SK-N-SH (cell line): Measurements from ENCODE around the gene CABP4. TPM values are rescaled to one million over a fixed set of nuclear protein-coding genes. Genes with fewer than 3 reads are reported as not detected.

Experiments used
- CTCF ChIA-PET: fragments of 300-600, 350-600 bp; formaldehyde crosslinking; extraction: SDS; loops from one replicate; lab custom pipeline; 2021; lab: Yijun Ruan, JAX
- POLR2A ChIA-PET: fragments of 350-600 bp; sonication (Branson Sonifier 250); formaldehyde crosslinking; extraction: SDS; loops from one replicate; lab custom pipeline; 2020; ENCODE audit warnings: antibody characterized with exemption, inconsistent platforms; lab: Yijun Ruan, JAX
- DNase-seq: peaks from one replicate; pipeline ENCODE4 v3.0.0; 2012
- H2AFZ ChIP-seq: fragments of 200-600 bp; sonication (generic); 2 replicates; pipeline ENCODE4 v1.8.1; 2016; ENCODE audit warnings: antibody characterized with exemption, mild to moderate bottlenecking, low read depth
- H3F3A ChIP-seq: fragments of 200-600 bp; sonication (generic); replicated peaks from 2 replicates; pipeline ENCODE3; 2016; ENCODE audit warnings: antibody characterized with exemption, mild to moderate bottlenecking; ENCODE audit not compliant: insufficient read depth
- H3K27ac ChIP-seq, 2 experiments: fragments of 200-500 bp in 1 of 2; fragments of 200-600 bp in 1 of 2; sonication (Bioruptor generic) in 1 of 2; sonication (generic), shearing (Covaris generic) in 1 of 2; 2 replicates each; pipeline versions ENCODE4 v1.5.1 to v1.6.1; 2014 to 2016; ENCODE audit warnings: low read depth in 2 of 2, inconsistent platforms in 1 of 2, low read length in 1 of 2, mild to moderate bottlenecking in 1 of 2, mixed read lengths in 1 of 2
- H3K27me3 ChIP-seq: fragments of 200-600 bp; sonication (generic), shearing (Covaris generic); 2 replicates; pipeline ENCODE4 v1.6.1; 2016; ENCODE audit warnings: mixed run types; ENCODE audit not compliant: insufficient read depth
- H3K36me3 ChIP-seq, 2 experiments: fragments of 200-500 bp in 1 of 2; fragments of 200-600 bp in 1 of 2; sonication (Bioruptor generic) in 1 of 2; sonication (generic) in 1 of 2; replicated peaks in 1 of 2; 2 replicates each; pipeline versions ENCODE3 to v1.5.1; 2014 to 2016; ENCODE audit warnings: low read length in 1 of 2, mild to moderate bottlenecking in 1 of 2; ENCODE audit not compliant: insufficient read depth in 2 of 2, control insufficient read depth in 1 of 2
- H3K4me1 ChIP-seq, 2 experiments: fragments of 200-500 bp in 1 of 2; fragments of 200-600 bp in 1 of 2; sonication (Bioruptor generic) in 1 of 2; sonication (generic), shearing (Covaris generic) in 1 of 2; 2 replicates each; pipeline versions ENCODE4 v1.5.1 to v1.6.1; 2014 to 2016; ENCODE audit warnings: low read depth in 1 of 2, low read length in 1 of 2, mixed run types in 1 of 2; ENCODE audit not compliant: insufficient read depth in 2 of 2, control insufficient read depth in 1 of 2
- H3K4me2 ChIP-seq: fragments of 200-600 bp; sonication (generic), shearing (Covaris generic); 2 replicates; pipeline ENCODE4 v1.6.1; 2017; ENCODE audit warnings: mixed run types
- H3K4me3 ChIP-seq, 2 experiments: fragments of 200-500 bp in 1 of 2; fragments of 200-600 bp in 1 of 2; sonication (Bioruptor generic) in 1 of 2; sonication (generic), shearing (Covaris generic) in 1 of 2; 2 replicates each; pipeline versions ENCODE4 v1.5.1 to v1.8.1; 2014 to 2016; ENCODE audit warnings: low read depth in 2 of 2, inconsistent platforms in 1 of 2, low read length in 1 of 2, mild to moderate bottlenecking in 1 of 2, mixed read lengths in 1 of 2, moderate library complexity in 1 of 2
- H3K79me2 ChIP-seq: fragments of 200-600 bp; sonication (generic); 2 replicates; pipeline ENCODE4 v1.8.1; 2017; ENCODE audit warnings: mild to moderate bottlenecking; ENCODE audit not compliant: insufficient read depth
- H3K9ac ChIP-seq: fragments of 200-600 bp; sonication (generic); 2 replicates; pipeline ENCODE4 v1.6.1; 2017; ENCODE audit warnings: mixed run types
- H3K9me2 ChIP-seq: fragments of 200-600 bp; sonication (generic); 2 replicates; pipeline ENCODE4 v1.6.1; 2017; ENCODE audit warnings: mixed run types
- H3K9me3 ChIP-seq: fragments of 200-600 bp; sonication (generic); 2 replicates; pipeline ENCODE4 v1.6.1; 2017; ENCODE audit warnings: mixed run types, mild to moderate bottlenecking, moderate library complexity
- H4K20me1 ChIP-seq: fragments of 200-600 bp; sonication (generic); 2 replicates; pipeline ENCODE4 v1.6.1; 2017; ENCODE audit warnings: mild to moderate bottlenecking, mixed run types; ENCODE audit not compliant: insufficient read depth
- CHD2 ChIP-seq: fragments of 150-350 bp; IDR thresholded peaks from 2 replicates; pipeline ENCODE4 v1.6.1; 2018; ENCODE audit warnings: low read length; ENCODE audit not compliant: partially characterized antibody
- EZH2phosphoT487 ChIP-seq: fragments of 200-600 bp; sonication (generic); IDR thresholded peaks from 2 replicates; pipeline ENCODE4 v1.6.1; 2017; ENCODE audit warnings: low read depth, mixed run types, mild to moderate bottlenecking, antibody characterized with exemption, moderate library complexity, borderline replicate concordance
- FOXM1 ChIP-seq: IDR thresholded peaks from 2 replicates; pipeline ENCODE4 v1.4.0; 2012; ENCODE audit warnings: low read depth, mild to moderate bottlenecking
- GATA2 ChIP-seq: sonication (generic); formaldehyde crosslinking; IDR thresholded peaks from 2 replicates; pipeline ENCODE4 v1.5.0; 2020; ENCODE audit warnings: mild to moderate bottlenecking, missing genetic modification reagents
- JUND ChIP-seq: IDR thresholded peaks from 2 replicates; pipeline ENCODE4 v1.4.0; 2012
- MAX ChIP-seq: IDR thresholded peaks from 2 replicates; pipeline ENCODE4 v1.4.0; 2012; ENCODE audit warnings: low read depth
- MEF2A ChIP-seq: IDR thresholded peaks from 2 replicates; pipeline ENCODE4 v1.4.0; 2012; ENCODE audit warnings: low read depth, borderline replicate concordance
- MXI1 ChIP-seq: IDR thresholded peaks from 2 replicates; pipeline ENCODE4 v1.6.1; 2012; ENCODE audit warnings: mild to moderate bottlenecking, low read depth, low read length, improper control_type of control experiment
- NRF1 ChIP-seq: IDR thresholded peaks from 2 replicates; pipeline ENCODE4 v1.6.1; 2012; ENCODE audit warnings: low read depth, mild to moderate bottlenecking, low read length
- RXRA ChIP-seq: IDR thresholded peaks from 2 replicates; pipeline ENCODE4 v1.4.0; 2012; ENCODE audit warnings: low read depth, mild to moderate bottlenecking, borderline replicate concordance
- TCF12 ChIP-seq: IDR thresholded peaks from 2 replicates; pipeline ENCODE4 v1.4.0; 2012
- WGBS: methylation state at CpG from one replicate; pipeline ENCODE4 v1.1.6; 2017; ENCODE audit warnings: low lambda C conversion rate; 5-methylcytosine and 5-hydroxymethylcytosine counted together
- polyA plus RNA-seq, 3 experiments: library from polyadenylated mRNA; depleted of rRNA; stranded (reverse); fragments of >200 nt; gene quantifications; 2 replicates each; pipeline ENCODE4 v1.2.3, GENCODE V29; 2012
- TF ChIP-seq, protein P1 (sequence below): fragments of 200-600 bp; sonication (generic); IDR thresholded peaks from 2 replicates; pipeline ENCODE4 v1.6.1; 2017; ENCODE audit warnings: antibody characterized with exemption, mild to moderate bottlenecking, moderate library complexity
- TF ChIP-seq, protein P2 (sequence below): fragments of 150-350 bp; IDR thresholded peaks from 2 replicates; pipeline ENCODE4 v1.6.1; 2017; ENCODE audit warnings: antibody characterized with exemption, low read length, low read depth, borderline replicate concordance

Gene CABP4
- polyA plus RNA-seq, 1 of the 3 experiments (the other 2 are of a cell fraction): not detected

DNA sequence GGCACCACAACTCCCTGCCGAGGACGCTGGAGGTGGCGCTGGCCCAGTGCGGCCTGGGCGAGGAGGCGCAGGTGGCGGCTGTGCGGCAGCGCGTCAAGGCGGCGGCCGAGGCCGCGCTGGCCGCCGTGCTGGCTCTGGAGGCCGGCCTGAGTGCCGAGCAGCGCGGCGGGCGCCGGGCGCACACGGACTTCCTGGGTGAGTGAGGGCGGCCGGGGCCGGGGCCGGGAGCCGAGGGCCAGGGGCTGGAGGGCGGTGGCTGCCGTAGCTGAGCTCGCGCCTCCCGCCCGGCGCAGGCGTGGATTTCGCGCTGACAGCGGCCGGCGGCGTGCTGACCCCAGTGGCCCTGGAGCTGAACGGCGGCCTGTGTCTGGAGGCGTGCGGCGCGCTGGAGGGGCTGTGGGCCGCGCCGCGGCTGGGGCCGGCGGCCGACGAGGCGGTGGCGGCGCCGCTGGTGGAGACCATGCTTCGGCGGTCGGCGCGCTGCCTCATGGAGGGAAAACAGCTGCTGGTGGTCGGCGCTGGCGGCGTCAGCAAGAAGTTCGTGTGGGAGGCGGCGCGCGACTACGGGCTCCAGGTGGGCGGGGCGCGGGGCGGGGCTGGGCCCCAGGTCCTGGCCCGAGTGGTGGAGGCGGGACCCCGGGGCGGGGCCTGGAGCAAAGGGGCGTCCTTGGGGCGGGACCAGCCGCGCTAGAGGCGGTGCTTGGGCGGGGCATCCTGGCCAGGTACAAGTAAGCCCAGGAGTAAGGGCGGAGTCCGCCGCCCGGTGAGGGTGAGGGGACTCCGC is 34.3 kb upstream of the CABP4 start:
- peak; percentile 100 for DNase-seq
- H3K79me2 ChIP-seq: no peaks in the 10 kb centered on the region
- peak overlapping the region; percentile 68 for H3K4me2 ChIP-seq
- TF ChIP-seq JUND (no peak), NRF1 (peak; percentile 25), MAX (peak; percentile 53; the same call in 1 of the 2 replicates), MXI1 (peak; percentile 90; the same call in 1 of the 2 replicates)
- ChIA-PET POLR2A (interaction anchor here (0.5 to 1.3 kb wide), 4 partner anchors 25 to 1108 kb away, joined by 3 to 4 read pairs (median 3); partner anchors contain the start of genes GSTP1 and RAD9A), CTCF (interaction anchor here (0.8 to 2.7 kb wide), 3 partner anchors 14 to 38 kb away, joined by 3 to 17 read pairs (median 3); partner anchors contain the start of gene PPP1CA)
- H3F3A ChIP-seq: no peaks in the 10 kb centered on the region
- peak overlapping the region; percentile 63 to 66 for H3K4me3 ChIP-seq
- peak overlapping the region in 1 of 2 experiments; percentile 64; a peak in 1 of 4 replicates for H3K27ac ChIP-seq
- H3K36me3 ChIP-seq: no peaks in the 10 kb centered on the region
- no peaks in the 10 kb centered on the region for H3K27me3 ChIP-seq
- H2AFZ ChIP-seq: 0 out of 2 replicates have a peak overlapping the region, but pooled peaks have one; percentile 14
- no peaks in the 10 kb centered on the region for H3K9me2 ChIP-seq
- H3K4me1 ChIP-seq: peaks cover 6 to 8% of the 10 kb centered on the region in 2 experiments; a peak in 2 of 4 replicates
- H3K9me3 ChIP-seq: no peaks in the 10 kb centered on the region
- H4K20me1 ChIP-seq: no peaks in the 10 kb centered on the region
- whole genome bisulfite sequencing: 0% methylated on average over 18 of the region's 97 CpGs
- peak overlapping the region; percentile 49; the same call in 1 of the 2 replicates for H3K9ac ChIP-seq

DNA sequence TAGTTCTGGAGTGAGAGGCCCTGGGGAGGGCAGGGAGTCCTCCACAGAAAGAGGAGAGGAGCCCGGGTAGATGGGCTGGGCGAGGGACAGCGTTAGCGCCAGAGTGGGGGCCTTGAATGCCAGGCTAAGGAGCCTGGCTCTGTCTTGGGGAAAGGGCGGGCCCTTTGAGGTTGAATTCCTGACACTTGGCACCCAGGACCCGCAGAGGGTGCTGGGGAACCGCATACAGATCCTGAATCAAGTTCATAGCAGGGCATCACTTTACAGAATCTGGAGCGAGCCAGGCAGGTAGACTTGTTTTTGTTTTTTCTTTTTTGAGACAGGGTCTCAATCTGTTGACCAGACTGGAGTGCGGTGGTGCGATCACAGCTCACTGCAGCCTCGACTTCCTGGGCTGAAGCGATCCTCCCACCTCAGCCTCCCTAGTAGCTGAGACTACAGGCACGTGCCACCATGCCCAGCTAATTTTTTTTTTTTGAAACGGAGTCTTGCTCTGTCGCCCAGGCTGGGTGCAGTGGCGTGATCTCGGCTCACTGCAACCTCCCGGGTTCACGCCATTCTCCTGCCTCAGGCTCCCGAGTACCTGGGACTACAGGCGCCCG is 33.6 kb upstream of the CABP4 start:
- Histone ChIP-seq H3K36me3 (no peaks in the 10 kb centered on the region), H3K9me2 (no peaks in the 10 kb centered on the region)
- WGBS: 76% methylated on average over 19 of the region's 22 CpGs
- no peak for TF ChIP-seq NRF1
- no peak for TF ChIP-seq GATA2 (CRISPR knock-in tag)
- TF ChIP-seq, protein P1, sequence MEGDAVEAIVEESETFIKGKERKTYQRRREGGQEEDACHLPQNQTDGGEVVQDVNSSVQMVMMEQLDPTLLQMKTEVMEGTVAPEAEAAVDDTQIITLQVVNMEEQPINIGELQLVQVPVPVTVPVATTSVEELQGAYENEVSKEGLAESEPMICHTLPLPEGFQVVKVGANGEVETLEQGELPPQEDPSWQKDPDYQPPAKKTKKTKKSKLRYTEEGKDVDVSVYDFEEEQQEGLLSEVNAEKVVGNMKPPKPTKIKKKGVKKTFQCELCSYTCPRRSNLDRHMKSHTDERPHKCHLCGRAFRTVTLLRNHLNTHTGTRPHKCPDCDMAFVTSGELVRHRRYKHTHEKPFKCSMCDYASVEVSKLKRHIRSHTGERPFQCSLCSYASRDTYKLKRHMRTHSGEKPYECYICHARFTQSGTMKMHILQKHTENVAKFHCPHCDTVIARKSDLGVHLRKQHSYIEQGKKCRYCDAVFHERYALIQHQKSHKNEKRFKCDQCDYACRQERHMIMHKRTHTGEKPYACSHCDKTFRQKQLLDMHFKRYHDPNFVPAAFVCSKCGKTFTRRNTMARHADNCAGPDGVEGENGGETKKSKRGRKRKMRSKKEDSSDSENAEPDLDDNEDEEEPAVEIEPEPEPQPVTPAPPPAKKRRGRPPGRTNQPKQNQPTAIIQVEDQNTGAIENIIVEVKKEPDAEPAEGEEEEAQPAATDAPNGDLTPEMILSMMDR: no peak
- TF ChIP-seq MEF2A: no peak
- no peak for TF ChIP-seq TCF12
- TF ChIP-seq JUND: no peak
- TF ChIP-seq CHD2: no peak
- TF ChIP-seq, protein P2, sequence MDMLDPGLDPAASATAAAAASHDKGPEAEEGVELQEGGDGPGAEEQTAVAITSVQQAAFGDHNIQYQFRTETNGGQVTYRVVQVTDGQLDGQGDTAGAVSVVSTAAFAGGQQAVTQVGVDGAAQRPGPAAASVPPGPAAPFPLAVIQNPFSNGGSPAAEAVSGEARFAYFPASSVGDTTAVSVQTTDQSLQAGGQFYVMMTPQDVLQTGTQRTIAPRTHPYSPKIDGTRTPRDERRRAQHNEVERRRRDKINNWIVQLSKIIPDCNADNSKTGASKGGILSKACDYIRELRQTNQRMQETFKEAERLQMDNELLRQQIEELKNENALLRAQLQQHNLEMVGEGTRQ: no peak
- TF ChIP-seq FOXM1: no peak
- no peak for TF ChIP-seq MXI1
- TF ChIP-seq EZH2phosphoT487: no peak
- TF ChIP-seq RXRA: no peak
- TF ChIP-seq, all 33 proteins: peak for 0
- H3K9ac ChIP-seq: no peak overlapping the region
- peaks cover 6 to 7% of the 10 kb centered on the region in 2 experiments; a peak in 2 of 4 replicates for H3K4me1 ChIP-seq
- POLR2A ChIA-PET: interaction anchor here (1.2 kb wide), 1 partner anchor 162 kb away, joined by 3 read pairs; the partner anchor contains the start of gene GSTP1
- no peaks in the 10 kb centered on the region for H3K27me3 ChIP-seq
- no peak for DNase-seq
- 0 out of 2 replicates have a peak overlapping the region, but pooled peaks have one; percentile 14 for H2AFZ ChIP-seq
- no peaks in the 10 kb centered on the region for H4K20me1 ChIP-seq
- no peaks in the 10 kb centered on the region for H3F3A ChIP-seq
- no peak overlapping the region for H3K4me2 ChIP-seq
- CTCF ChIA-PET: interaction anchor here (1.1 to 2.7 kb wide), 2 partner anchors 15 to 20 kb away, joined by 3 to 17 read pairs; partner anchors contain the start of gene PPP1CA
- no peak overlapping the region for H3K27ac ChIP-seq
- no peaks in the 10 kb centered on the region for H3K9me3 ChIP-seq
- H3K79me2 ChIP-seq: no peaks in the 10 kb centered on the region
- peak overlapping the region in 1 of 2 experiments; percentile 66; a peak in 2 of 4 replicates for H3K4me3 ChIP-seq
